HK-2 (cell line): ENCODE data around the gene ECHS1.
"Not testable (repeated sequence)": the region's sequence is repeated elsewhere in the genome, so short reads cannot be mapped to it uniquely, and the experiment has no call there.

ENCODE experiments used
- DNase-seq: peaks from one replicate; pipeline ENCODE4 v3.0.0-alpha.2; 2018; ENCODE audit not compliant: unreplicated experiment

ECHS1 gene

DNA sequence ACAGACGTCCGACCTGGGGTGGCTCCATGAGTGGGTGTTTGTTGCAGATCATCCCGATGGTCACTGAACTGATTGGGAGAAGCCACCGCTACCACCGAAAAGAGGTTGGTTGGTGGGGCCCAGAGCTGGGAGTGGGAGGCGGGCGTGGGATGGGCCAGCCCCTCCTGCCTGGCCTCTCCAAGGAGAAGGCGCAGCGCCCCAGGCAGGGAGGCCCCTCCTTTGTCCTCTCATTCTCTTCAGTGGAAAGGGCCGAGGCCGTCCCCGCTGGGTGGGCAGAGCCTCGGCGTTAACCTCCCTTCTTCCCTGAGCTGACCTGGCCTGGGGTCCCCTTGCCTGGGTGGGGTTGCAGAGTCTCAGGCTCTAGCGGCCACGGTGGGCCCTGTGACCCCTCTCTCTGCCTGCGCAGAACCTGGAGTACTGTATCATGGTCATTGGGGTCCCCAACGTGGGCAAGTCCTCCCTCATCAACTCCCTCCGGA lies 26.0 kb upstream of the ECHS1 start:
- DNase-seq: no peak

DNA sequence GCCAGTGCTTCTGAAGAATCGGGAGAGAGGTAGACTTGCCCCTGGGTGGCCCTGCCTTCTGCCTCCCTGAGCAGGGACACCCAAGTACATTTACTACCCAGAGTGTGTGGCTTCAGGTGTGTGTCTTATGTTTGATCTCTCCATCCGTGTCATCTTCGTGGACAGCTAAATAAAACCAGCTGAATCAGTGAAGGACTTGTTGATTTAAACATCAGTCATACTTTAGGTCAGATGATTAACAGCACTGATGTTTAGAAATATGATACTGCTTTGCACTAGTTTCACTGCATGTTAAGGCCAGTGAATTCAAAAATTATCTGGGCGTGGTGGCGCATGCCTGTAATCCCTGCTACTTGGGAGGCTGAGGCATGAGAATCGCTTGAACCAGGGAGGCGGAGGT lies 24.8 kb upstream of the ECHS1 start:
- DNase-seq: no peak

DNA sequence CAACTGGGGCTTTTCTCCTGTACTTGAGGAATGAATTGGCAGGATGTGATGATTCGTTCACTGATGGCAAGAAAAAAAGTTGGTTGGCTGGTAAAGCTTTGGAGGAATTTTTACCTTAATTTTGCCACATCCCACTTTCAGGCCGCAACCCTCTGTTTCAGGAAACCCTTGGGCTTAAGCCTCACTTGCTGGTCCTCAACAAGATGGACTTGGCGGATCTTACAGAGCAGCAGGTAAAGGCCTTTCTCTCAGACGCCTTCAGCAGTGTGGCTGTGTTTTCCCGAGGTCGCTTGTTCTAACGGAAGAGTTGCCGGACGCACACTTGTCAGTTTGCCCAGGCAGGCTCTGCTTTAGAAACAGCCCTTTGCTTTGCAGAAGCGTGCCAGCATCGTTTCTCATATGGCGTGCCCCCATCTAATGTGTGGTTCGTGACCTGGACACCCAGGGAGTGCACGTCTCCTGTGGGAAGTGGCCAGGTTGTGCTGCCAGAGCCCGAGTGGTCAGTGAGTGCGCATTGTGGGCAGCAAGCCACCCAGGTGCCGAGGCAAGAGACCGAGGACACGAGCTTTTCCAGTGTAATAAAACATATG lies 23.0 kb upstream of the ECHS1 start:
- DNase-seq: no peak

DNA sequence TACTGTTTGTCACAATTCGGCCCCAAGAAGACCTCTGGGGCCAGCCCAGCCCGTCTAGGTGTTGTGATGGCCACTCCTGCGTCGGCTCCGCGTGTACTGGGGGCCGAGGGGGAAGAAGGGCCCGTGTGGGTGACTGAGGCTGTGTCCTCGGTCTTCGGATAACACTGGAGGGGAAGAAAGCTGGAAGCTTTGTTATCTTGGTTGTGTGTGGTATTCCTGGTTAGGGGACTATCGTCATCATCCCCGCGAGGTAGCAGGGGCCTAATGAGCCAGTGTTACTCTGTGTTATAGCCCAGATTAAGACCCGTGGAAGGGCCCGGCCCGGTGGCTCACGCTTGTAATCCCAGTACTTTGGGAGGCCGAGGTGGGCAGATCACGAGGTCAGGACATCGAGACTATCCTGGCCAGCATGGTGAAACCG lies 21.7 kb upstream of the ECHS1 start:
- DNase-seq: no peak

DNA sequence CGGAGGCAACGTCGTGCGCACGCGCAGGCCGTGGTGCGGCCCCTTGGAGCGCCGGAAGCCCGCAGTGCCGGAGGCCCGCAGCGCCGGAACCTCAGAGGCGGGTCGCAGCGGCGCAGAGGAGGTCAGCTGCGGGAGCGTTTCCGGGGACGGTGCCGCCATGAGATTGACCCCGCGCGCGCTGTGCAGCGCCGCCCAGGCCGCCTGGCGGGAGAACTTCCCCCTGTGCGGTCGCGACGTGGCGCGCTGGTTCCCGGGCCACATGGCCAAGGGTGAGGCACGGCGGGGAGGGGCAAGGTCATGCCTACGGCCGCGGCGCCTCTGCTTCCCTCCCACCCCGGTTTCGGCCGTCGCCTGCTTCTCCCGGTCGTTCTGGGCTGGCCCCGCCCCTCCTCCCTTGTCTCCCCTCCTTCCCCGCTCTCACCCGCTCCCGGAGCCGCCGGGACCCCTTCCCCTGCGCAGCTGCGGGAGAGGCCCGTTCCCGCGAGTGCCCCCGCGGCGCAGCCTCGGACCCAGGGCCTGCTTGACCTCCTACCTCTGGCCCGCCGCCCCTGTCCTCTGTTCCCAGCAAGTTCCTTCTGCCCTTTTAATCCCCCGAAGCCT lies 21.0 kb upstream of the ECHS1 start, which contains the start of gene MTG1:
MTG1 (plus strand) TSS at position 94 of the 600 bp plus-strand sequence; CDS start at position 158, 64 bp downstream.
- peak; percentile 97 for DNase-seq

DNA sequence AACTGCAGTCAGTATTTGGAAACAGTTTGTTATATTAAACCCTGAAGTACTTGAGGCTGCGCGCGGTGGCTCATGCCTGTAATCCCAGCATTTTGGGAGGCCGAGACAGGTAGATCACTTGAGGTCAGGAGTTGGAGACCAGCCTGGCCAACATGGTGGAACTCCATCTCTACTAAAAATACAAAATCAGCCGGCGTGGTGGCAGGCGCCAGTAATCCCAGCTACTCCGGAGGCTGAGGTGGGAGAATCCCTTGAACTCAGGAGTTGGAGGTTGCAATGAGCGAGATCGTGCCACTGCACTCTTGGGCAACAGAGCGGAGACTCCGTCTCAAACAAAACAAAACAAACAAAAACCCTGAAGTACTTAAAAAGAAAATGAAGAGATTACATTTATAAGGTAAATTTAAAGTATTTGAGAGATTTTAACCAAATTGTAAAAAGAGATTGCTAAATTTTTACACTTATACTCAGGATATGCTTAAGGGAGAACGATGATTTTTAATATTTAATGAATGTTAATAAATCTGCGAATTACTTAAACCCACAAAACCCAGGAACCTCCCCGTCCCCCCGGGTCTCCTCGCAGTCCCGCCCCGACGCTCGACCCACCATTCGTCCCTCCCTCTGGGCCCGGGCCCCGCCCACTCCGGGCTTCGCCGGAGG lies 20.4 kb upstream of the ECHS1 start:
- DNase-seq: no peak

DNA sequence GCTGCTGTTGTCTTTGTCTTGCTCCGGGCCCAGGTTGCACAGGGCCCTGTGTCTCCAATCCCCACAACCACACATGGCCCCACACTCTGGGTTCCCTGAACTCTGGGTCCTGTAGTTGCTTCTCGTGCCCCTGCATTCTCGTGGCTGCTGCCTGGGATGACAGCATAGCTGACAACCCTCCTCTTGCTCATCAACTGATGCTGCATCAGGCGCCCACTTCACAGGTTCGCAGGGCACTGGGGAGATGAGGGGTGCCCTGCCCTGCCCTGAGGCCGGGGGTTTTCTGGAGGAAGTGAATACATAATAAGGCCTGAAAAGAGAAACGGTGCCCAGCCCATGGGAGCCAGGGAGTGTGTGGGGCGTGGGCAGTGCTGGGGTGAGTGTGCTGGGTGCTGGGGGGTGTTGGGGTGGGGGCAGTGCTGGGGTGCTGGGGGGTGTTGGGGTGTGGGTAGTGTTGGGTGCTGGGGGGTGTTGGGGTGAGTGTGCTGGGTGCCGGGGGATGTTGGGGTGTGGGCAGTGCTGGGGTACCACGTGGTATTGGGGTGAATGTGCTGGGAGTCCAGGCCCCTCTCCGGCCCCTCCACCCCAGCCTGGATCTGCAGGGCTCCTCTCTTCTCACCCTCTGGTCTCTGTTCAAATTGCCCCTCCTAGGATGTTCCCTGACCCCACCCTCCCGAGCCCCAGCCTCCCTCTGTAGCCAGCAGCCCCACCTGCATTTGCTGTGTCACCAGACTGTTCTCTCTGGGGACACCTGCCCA lies 18.8 kb upstream of the ECHS1 start:
- DNase-seq: no peak

DNA sequence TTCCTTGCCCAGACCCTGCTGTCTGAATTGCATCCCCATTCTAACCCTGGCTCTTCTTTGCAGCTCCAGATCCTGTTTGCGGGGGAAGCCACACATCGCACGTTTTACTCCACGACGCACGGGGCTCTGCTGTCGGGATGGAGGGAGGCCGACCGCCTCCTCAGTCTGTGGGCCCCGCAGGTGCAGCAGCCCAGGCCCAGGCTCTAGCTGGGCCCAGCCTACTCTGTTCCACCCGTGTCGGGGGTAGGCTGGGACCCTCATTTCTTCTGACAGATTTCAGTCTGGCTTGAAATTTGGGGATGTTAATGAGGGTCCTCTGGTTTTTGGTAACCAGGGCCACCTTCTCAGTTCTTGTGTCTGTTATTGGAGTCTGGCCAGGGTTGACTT lies 18.1 kb upstream of the ECHS1 start:
- no peak for DNase-seq

DNA sequence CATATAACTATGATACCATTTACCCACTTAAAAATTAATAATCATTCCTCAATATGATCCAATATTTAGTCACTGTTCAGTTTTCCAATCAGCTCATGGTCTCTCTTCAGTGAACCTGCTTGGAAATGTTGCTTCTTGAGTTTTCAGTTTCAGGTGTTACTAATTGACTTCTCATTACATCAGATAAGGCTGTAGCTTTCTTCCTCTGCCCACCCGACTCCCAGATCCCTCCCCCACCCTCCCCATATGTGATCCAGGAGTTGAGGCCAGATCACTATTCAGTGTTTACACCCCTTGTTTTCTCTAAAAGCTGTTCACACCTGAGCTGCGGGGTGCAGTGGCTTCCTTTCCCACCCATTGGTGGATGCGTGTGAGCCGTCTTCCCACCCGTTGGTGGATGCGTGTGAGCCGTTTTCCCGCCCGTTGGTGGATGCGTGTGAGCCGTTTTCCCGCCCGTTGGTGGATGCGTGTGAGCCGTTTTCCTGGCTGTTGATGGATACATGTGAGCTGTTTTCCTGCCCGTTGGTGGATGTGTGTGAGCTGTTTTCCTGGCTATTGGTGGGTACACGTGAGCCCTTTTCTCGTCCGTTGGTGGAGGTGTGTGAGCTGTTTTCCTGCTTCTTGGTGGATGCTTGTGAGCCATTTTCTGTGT lies 17.6 kb upstream of the ECHS1 start:
- DNase-seq: no peak

DNA sequence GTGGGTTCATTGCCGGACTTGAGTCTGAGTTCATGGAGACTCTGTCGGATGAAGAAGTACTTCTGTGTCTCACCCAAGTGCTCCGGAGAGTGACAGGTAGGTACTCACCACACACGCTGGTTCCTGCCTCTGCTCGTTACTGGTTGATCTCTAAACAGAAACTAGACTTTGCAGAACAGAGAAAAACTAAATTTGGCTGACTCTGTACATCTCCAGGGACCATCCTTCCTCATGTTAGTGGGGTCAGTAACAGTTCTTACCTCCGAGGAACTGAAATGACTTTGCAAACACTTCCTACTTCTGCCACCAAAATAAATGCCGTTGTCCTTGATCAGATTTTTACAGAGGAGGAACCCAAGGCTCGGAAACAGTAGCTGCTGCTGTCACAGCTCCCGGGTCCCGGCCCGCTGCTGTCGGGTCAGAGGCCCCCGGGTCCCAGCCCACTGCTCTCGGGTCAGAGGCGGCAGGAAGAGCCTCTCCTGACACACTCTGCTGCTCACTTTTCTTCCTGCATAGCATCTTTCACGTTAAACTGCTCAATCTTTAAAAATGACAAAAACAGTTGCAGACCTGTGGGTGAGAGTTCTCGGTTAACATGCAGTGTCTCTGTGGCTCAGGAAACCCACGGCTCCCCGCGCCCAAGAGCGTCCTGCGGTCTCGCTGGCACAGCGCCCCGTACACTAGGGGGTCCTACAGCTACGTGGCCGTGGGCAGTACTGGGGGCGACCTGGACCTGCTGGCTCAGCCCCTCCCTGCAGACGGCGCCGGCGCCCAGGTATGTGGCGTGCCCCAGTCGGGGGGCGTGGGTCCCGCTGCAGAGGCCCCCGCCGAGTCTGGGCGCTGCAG lies 16.0 kb upstream of the ECHS1 start:
- no peak for DNase-seq

DNA sequence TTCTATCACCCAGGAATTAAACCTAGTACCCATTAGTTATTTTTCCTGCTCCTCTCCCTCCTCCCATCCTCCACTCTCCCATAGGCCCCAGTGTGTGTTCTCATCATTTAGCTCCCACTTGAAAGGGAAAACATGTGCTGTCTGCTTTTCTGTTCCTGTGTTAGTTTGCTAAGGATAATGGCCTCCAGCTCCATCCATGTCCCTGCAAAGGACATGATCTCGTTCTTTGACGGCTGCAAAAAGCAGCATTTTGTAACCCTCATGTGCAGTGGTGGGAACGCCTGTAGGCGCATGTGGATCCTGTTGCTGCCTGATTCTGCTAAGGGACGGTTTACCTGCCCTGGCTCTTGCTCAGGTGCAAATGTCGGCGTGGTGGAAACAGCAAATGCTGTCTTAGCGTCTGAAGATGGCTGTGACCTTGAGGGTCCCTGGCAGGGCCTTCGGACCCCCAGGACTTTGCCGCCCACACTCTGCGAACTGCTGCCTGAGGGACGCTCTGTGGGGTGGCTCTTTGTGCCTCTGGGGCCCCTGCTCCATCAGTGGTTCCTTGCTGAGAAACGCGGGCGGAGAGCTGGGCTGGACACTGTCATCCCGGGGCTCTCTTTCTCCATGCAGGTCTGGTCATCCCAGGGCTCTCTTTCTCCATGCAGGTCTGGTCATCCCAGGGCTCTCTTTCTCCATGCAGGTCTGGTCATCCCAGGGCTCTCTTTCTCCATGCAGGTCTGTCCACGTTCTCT lies 15.2 kb upstream of the ECHS1 start:
- DNase-seq: no peak

DNA sequence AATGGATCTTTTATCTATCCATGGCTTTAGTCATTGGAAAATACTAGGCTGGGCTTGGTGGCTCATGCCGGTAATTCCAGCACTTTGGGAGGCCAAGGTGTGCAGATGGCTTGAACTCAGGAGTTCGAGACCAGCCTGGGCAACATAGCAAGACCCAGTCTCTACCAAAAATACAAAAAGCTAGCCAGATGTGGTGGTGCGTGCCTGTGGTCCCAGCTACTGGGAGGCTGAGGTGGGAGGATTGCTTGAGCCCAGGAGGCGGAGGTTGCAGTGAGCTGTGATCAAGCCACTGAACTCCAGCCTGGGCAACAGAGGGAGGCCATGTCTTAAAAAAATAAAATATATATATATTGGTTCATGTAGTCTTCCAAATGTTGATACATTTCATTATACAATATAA lies 13.8 kb upstream of the ECHS1 start:
- not testable (repeated sequence) for DNase-seq

DNA sequence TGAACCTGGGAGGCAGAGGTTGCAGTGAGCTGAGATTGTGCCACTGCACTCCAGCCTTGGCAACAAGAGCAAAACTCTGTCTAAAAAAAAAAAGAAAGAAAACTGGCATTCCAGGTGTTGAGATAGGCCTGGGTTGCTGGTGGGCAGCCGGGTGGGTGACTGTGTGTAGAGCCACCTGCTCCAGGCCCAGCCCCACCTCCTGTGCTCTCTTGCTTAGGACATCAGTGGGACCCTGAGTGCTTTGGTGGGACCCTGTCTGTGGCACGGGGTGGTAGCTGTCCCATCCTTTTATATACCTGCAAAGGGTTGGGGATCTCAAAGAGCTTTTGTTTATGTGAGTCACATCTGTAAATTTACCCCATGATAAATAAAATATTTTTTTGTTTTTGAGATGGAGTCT lies 12.1 kb upstream of the ECHS1 start:
- DNase-seq: no peak

DNA sequence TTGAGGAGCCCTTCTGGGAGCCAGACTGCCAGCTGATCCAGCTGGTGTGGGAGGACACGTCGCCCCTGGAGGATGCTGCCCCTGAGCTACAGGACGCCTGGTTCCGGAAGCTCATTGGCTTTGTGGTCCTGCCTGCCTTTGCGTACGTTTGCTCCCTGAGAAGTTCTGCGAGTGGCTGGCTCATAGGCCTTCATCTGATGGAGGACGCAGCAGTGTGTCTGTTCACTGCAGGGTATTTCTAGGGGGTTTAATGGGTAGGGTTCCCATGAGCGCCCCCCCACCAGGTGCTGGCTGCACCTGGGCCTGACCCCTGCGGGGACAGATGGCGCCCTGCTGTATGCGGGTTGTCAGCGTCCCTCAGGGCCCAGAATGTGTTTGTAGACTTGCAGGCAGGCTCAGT lies 10.9 kb upstream of the ECHS1 start:
- no peak for DNase-seq

DNA sequence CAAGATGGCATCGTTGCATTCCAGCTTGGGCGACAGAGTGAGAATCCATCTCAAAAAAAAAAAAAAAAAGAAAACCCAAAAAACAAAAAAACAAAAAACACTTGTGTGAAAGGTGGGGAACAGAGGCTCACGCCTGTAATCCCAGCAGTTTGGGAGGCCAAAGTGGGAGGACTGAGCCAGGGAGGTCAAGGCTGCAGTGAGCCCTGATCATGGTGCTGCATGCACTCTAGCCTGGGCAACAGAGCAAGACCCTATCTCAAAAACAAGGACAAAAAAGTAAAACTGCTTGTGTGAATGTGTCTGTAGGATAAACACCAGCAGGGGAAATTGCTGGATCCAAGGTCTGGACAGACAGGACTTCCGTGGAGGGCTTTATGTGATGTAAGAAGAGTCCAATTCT lies 10.4 kb upstream of the ECHS1 start:
- DNase-seq: no peak

DNA sequence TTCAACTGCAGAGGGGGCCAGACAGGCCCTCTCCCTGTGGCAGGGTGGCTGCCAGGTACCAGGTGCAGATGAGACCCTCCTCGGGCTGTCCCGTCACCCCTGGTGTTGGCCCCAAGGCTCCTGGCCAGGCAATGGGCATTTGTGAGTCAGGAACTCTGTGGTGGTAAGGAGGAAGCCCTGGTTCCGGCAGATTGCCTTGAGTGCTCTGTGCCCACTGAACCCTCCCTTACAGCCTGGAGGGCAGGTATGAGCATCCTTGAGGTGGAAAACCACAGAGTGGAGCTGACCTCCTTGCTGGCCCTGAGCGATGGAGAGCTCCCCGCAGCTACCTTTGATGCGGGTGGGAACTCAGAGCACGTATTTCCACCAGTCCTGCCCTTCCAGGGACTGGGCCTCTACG lies 7.9 kb upstream of the ECHS1 start:
- no peak for DNase-seq

DNA sequence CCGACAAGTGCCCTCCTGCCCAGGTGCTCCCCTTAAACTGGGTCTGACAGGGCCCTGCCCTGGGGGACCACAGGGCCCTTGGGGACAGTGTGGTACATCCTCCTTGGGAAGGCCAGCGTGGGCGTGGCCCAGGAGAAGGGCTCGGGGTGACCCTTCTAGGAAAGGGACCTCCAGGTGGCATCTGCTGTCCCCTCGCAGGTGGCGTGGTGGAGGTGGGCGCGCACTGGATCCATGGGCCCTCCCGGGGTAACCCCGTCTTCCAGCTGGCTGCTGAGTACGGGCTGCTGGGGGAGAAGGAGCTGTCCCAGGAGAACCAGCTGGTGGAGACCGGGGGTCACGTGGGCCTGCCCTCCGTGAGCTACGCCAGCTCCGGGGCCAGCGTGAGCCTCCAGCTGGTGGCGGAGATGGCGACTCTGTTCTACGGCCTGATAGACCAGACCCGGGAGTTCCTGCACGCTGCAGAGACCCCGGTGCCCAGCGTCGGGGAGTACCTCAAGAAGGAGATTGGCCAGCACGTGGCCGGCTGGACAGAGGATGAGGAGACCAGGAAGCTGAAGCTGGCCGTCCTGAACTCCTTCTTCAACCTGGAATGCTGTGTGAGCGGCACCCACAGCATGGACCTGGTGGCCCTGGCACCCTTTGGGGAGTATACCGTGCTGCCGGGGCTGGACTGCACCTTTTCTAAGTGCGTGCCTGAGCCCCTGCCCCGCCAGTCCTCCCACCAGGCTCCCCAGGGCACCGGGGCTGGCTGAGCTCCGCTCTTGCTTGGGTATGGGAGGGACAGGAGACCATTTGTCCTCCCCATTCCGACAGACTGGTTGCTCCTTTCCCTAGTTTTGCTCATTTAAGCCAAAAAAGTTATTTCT lies 6.9 kb upstream of the ECHS1 start:
- no peak for DNase-seq

DNA sequence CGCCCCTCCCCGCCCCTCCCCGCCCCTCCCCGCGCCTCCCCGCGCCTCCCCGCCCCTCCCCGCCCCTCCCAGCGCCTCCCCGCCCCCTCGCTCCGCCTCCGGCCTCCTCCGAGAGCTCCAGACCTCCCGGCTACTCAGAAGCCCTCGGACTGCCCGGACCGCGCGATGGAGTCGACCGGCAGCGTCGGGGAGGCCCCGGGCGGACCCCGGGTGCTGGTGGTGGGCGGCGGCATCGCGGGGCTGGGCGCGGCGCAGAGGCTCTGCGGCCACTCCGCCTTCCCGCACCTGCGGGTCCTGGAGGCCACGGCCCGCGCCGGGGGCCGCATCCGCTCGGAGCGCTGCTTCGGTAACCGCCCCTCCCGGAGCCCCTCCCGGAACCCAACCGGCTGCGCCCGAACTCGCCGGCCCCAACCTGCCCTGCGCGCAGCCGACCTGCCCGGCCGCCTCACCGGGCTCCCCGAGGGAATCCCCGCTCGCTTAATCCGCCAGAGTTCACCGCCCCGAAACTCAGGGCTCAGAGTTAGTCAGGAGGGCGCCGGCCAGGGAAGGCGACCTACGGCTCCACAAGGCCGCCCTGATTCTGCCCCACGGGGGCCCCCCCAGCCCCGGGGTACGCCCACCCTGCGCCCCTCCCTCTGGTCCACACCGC lies 6.1 kb upstream of the ECHS1 start, which contains the start of gene PAOX:
PAOX (plus strand) TSS at position 111 of the 649 bp plus-strand sequence; CDS start at position 166, 55 bp downstream.
- peak; percentile 65 for DNase-seq
